Nephron (organoid): ENCODE data around the gene COG2.

Source experiments
- H3K27ac Mint-ChIP-seq, 3 experiments: 2 replicates each; pipeline ENCODE4 v1.8.0; 2020; ENCODE audit warnings: mixed read lengths in 3 of 3, mild to moderate bottlenecking in 2 of 3, moderate library complexity in 1 of 3
- H3K27me3 Mint-ChIP-seq: 2 replicates; pipeline ENCODE4 v1.8.0; 2021; ENCODE audit warnings: low read depth, mild to moderate bottlenecking, moderate library complexity, mixed read lengths
- H3K36me3 Mint-ChIP-seq: 2 replicates; pipeline ENCODE4 v1.8.0; 2020; ENCODE audit warnings: low read depth, mixed read lengths
- H3K4me1 Mint-ChIP-seq: 2 replicates; pipeline ENCODE4 v1.8.0; 2020; ENCODE audit warnings: mixed read lengths
- H3K4me3 Mint-ChIP-seq, 3 experiments: 2 replicates each; pipeline ENCODE4 v1.8.0; 2020; ENCODE audit warnings: mild to moderate bottlenecking in 3 of 3, mixed read lengths in 3 of 3, moderate library complexity in 2 of 3
- H3K9me3 Mint-ChIP-seq: 2 replicates; pipeline ENCODE4 v1.8.0; 2020; ENCODE audit warnings: mixed read lengths
- CTCF ChIP-seq, 3 experiments: fragments of 200-600 bp; sonication (generic); IDR thresholded peaks; one replicate each; pipeline ENCODE4 v1.5.0; 2021; ENCODE audit warnings: antibody characterized with exemption in 3 of 3; ENCODE audit not compliant: unreplicated experiment in 3 of 3

Gene COG2

DNA sequence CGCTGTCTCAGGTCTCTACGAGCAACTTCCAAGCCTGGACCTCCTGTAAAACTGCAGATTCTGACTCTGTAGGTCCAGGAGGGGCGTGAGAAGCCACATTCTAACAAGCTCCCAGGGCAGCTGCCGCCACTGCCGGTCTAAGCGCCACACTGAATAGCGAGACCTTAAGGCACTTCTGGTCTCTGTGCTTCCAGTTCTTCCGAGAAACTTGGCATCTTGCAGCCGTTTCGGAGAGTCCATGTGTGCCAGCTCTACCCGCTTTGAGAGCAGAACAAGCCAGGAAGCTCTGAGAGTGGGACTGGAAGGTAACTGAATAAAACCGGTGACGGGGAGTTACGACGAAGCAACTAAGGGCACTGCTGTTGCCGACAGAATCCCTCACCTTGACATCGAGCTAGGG is 59.2 kb downstream of the COG2 start:
- TF ChIP-seq CTCF (IDR thresholded peaks at IDR 0.05; ENCODE audit: unreplicated experiment in 3 of 3), result no peak
- peaks cover 8% of the 10 kb centered on the region for H3K27me3 Mint-ChIP-seq

DNA sequence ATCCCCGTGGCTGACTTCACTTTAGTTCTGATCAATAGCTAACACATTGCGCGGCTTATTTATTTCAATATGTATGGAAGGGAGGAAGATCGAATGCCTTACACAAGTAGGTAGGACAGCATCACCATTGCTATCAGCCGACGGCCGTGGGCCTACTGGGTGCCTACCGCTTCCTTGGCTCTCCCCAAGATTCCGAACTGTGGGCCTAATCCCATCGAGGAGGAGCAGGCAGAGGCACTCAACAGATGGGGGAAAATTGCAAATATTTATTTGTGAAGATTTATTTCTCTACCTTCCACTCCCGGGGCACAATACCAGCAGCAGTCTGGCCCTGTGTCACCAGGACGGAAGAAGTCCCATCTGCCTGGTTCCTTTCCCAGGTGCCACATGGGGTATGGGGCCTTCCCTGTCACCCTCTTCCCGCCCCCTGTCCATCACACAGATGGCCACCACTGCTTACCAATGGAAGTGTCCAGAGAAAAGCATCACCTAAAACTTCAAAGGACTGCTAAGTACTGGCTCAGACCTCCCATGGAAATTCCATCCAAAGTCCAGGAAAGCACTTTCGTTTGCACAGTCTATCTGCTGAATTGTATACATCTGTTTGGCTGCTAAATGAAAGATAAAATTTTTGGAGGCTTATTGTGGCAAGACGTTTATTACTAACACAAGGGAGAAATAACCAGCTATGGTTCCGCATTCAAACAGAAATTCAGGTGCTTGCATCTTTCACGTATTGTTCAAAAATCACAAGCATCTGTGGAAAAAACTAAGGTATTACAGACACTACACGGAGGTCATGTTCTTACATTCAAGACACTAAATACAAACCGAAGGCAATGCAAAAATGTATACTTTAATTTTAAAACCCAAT is 59.9 kb downstream of the COG2 start:
- no peaks in the 10 kb centered on the region for H3K9me3 Mint-ChIP-seq
- H3K4me3 Mint-ChIP-seq, result no peak overlapping the region
- no peaks in the 10 kb centered on the region for H3K36me3 Mint-ChIP-seq
- TF ChIP-seq CTCF (IDR thresholded peaks at IDR 0.05; ENCODE audit: unreplicated experiment in 3 of 3), result no peak
- peaks cover 13% of the 10 kb centered on the region for H3K27me3 Mint-ChIP-seq
- no peak overlapping the region for H3K27ac Mint-ChIP-seq
- peaks cover 14% of the 10 kb centered on the region for H3K4me1 Mint-ChIP-seq

More for the DNA sequence above, 59.2 kb downstream of the COG2 start:
- H3K4me3 Mint-ChIP-seq, result no peak overlapping the region
- no peak overlapping the region for H3K27ac Mint-ChIP-seq
- peaks cover 20% of the 10 kb centered on the region for H3K4me1 Mint-ChIP-seq
- no peaks in the 10 kb centered on the region for H3K36me3 Mint-ChIP-seq
- no peaks in the 10 kb centered on the region for H3K9me3 Mint-ChIP-seq

GRCh38 chr1:230702934-230703678 is 60.8 kb downstream of the COG2 start:
- H3K27ac Mint-ChIP-seq, result peak overlapping the region in 1 of 3 experiments; percentile 49
- no peaks in the 10 kb centered on the region for H3K36me3 Mint-ChIP-seq

GRCh38 chr1:230703679-230704385 is 61.6 kb downstream of the COG2 start:
- peaks cover 17% of the 10 kb centered on the region for H3K27me3 Mint-ChIP-seq
- peaks cover 9% of the 10 kb centered on the region for H3K4me1 Mint-ChIP-seq
- no peaks in the 10 kb centered on the region for H3K9me3 Mint-ChIP-seq
- no peak overlapping the region for H3K4me3 Mint-ChIP-seq
- TF ChIP-seq CTCF (IDR thresholded peaks at IDR 0.05; ENCODE audit: unreplicated experiment in 3 of 3), result no peak
- H3K27ac Mint-ChIP-seq, result no peak overlapping the region
- H3K36me3 Mint-ChIP-seq, result no peaks in the 10 kb centered on the region

More at GRCh38 chr1:230702934-230703678, 60.8 kb downstream of the COG2 start:
- no peak for TF ChIP-seq CTCF (IDR thresholded peaks at IDR 0.05; ENCODE audit: unreplicated experiment in 3 of 3)
- H3K4me1 Mint-ChIP-seq, result peaks cover 9% of the 10 kb centered on the region
- H3K27me3 Mint-ChIP-seq, result peaks cover 13% of the 10 kb centered on the region
- H3K9me3 Mint-ChIP-seq, result no peaks in the 10 kb centered on the region
- H3K4me3 Mint-ChIP-seq, result no peak overlapping the region

DNA sequence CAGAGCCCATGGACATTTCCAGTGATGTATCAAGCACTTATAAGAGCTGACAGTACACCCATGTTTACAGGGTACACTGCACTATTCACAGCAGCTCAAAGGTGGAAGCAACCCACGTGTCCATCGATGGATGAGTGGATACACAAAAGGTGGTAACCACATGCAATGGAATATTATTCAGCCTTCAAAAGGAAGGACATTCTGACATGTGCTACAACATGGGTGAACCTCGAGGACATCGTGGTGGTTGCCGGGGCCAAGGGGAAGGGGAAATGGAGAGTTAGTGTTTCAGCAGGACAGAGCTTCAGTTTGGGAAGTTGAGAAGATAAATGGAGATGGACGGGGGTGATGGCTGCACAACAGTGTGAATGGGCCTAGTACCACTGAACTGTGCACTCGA is 62.5 kb downstream of the COG2 start:
- Mint-ChIP-seq H3K4me3 (no peak overlapping the region), H3K27ac (no peak overlapping the region), H3K4me1 (peaks cover 9% of the 10 kb centered on the region), H3K9me3 (no peaks in the 10 kb centered on the region), H3K36me3 (no peaks in the 10 kb centered on the region), H3K27me3 (peaks cover 19% of the 10 kb centered on the region)
- TF ChIP-seq CTCF (IDR thresholded peaks at IDR 0.05; ENCODE audit: unreplicated experiment in 3 of 3), result no peak
